HG02642 (cell line): ENCODE measurements around the gene NSUN7.
A peak's percentile ranks its signal among the peaks of the same experiment; 100 is the strongest.
"Not testable (repeated sequence)": the region's sequence is repeated elsewhere in the genome, so short reads cannot be mapped to it uniquely, and the experiment has no call there.

Source experiments
- ATAC-seq: cut with Tn5 transposase; IDR thresholded peaks from one replicate; pipeline ENCODE4 v1.9.1; 2021; ENCODE audit warnings: mild to moderate bottlenecking; ENCODE audit not compliant: unreplicated experiment, poor library complexity

Gene NSUN7

GRCh38 chr4:40811956-40812355, 62.2 kb downstream of the NSUN7 start:
- no peak for ATAC-seq

GRCh38 chr4:40812386-40812785, 62.6 kb downstream of the NSUN7 start:
- ATAC-seq: no peak

- no peak for ATAC-seq
Observed at GRCh38 chr4:40812856-40813255, 63.1 kb downstream of the NSUN7 start.

- ATAC-seq: not testable (repeated sequence)
Observed at GRCh38 chr4:40817157-40817556, 67.4 kb downstream of the NSUN7 start.

- no peak for ATAC-seq
Observed at GRCh38 chr4:40820101-40820500, 70.3 kb downstream of the NSUN7 start.

GRCh38 chr4:40822420-40823166, 72.8 kb downstream of the NSUN7 start:
- ATAC-seq: no peak

- no peak for ATAC-seq
Observed at GRCh38 chr4:40825014-40825838, 75.5 kb downstream of the NSUN7 start.

- no peak for ATAC-seq
Observed at GRCh38 chr4:40826821-40827220, 77.1 kb downstream of the NSUN7 start.

- no peak for ATAC-seq
Observed at GRCh38 chr4:40827758-40828157, 78.0 kb downstream of the NSUN7 start.

- ATAC-seq: no peak
Observed at GRCh38 chr4:40828661-40829060, 78.9 kb downstream of the NSUN7 start.

GRCh38 chr4:40829586-40829985, 79.8 kb downstream of the NSUN7 start:
- no peak for ATAC-seq

GRCh38 chr4:40831146-40831907, 81.6 kb downstream of the NSUN7 start:
- no peak for ATAC-seq

- no peak for ATAC-seq
Observed at GRCh38 chr4:40832175-40832574, 82.4 kb downstream of the NSUN7 start.

- ATAC-seq: no peak
Observed at GRCh38 chr4:40833212-40833611, 83.5 kb downstream of the NSUN7 start.

GRCh38 chr4:40837094-40837870, 87.5 kb downstream of the NSUN7 start:
- no peak for ATAC-seq

GRCh38 chr4:40838742-40839141, 89.0 kb downstream of the NSUN7 start:
- no peak for ATAC-seq

GRCh38 chr4:40840255-40840984, 90.7 kb downstream of the NSUN7 start:
- peak; percentile 35 for ATAC-seq

- ATAC-seq: peak; percentile 82
Observed at GRCh38 chr4:40840985-40841571, 91.3 kb downstream of the NSUN7 start.

GRCh38 chr4:40842318-40842717, 92.6 kb downstream of the NSUN7 start:
- no peak for ATAC-seq
